ENCODE measurements around the gene CAAP1. TPM values are rescaled to one million over a fixed set of nuclear protein-coding genes. Genes with fewer than 3 reads are reported as not detected.

The CAAP1 gene
- total and polyA plus RNA-seq, 10 of the 15 experiments (the other 5 are each of a cell fraction or from before 2014, with no cell fraction given), result 11.0 to 27.5 (median 20.5) TPM

- POLR2A ChIA-PET, result no interaction called here
- RAD21 ChIA-PET (ENCODE audit: unreplicated experiment), result no interaction called here
- no peak for FAIRE-seq
- H3K9me3 ChIP-seq (replicated peaks; ENCODE audit: control insufficient read depth, insufficient read depth, low read length), result peaks cover 2% of the 10 kb centered on the region; the same call in 2 of the 3 replicates
- H3K4me1 ChIP-seq (ENCODE audit: control insufficient read depth, insufficient read depth, low read length), result no peaks in the 10 kb centered on the region
- no peak for DNase-seq (ENCODE audit: low read depth, low spot score)
- H4K20me1 ChIP-seq (ENCODE audit: control insufficient read depth, insufficient read depth), result no peaks in the 10 kb centered on the region
- peaks cover 0 to 8% of the 10 kb centered on the region in 2 experiments; a peak in 3 of 4 replicates for H3K36me3 ChIP-seq (ENCODE audit: control insufficient read depth in 2 of 2, insufficient read depth in 2 of 2, low read length in 1 of 2)
- in situ Hi-C loops (cut with MboI) (no loop called here), intact Hi-C loops (cut with micrococcal nuclease; ENCODE audit: unreplicated experiment) (no loop called here)
- no peak overlapping the region for H2AFZ ChIP-seq (ENCODE audit: control insufficient read depth, low read depth, low read length)
- H3K4me3 ChIP-seq, result no peak overlapping the region
- peaks cover 50% of the 10 kb centered on the region for H3K79me2 ChIP-seq (ENCODE audit: control insufficient read depth, insufficient read depth, low read length)
- SMC1A ChIA-PET (ENCODE audit: uncharacterized antibody, unreplicated experiment), result interaction anchor here (0.9 to 1.2 kb wide), 3 partner anchors 10 to 19 kb away, joined by 3 read pairs; no protein-coding TSS in a partner anchor
- BruUV-seq (replicated peaks), result no TSS peak
- H3K27me3 ChIP-seq (replicated peaks in 1 of 2; ENCODE audit: control insufficient read depth in 2 of 2, insufficient read depth in 2 of 2, low read length in 1 of 2), result no peaks in the 10 kb centered on the region
- H3K9ac ChIP-seq (ENCODE audit: control insufficient read depth, insufficient read depth, low read length), result no peak overlapping the region
- H3K27ac ChIP-seq (ENCODE audit: control insufficient read depth, insufficient read depth), result no peak overlapping the region
- CTCF ChIA-PET, result interaction anchor here (0.6 kb wide), 1 partner anchor 64 kb away, joined by 4 read pairs; no protein-coding TSS in a partner anchor
- no peak overlapping the region for H3K4me2 ChIP-seq (ENCODE audit: control insufficient read depth, insufficient read depth)
- ATAC-seq, result no peak
- TF ChIP-seq E2F4 (IDR thresholded peaks at IDR 0.05; ENCODE audit: low read depth, low read length) (no peak), FOXK2 (IDR thresholded peaks at IDR 0.05) (no peak), NR2C2 (IDR thresholded peaks at IDR 0.05; ENCODE audit: borderline replicate concordance, control insufficient read depth, insufficient read length, low read depth) (no peak), CEBPZ (IDR thresholded peaks at IDR 0.05; ENCODE audit: low read depth, low read length) (no peak), CUX1 (IDR thresholded peaks at IDR 0.05; ENCODE audit: insufficient replicate concordance, low read depth, low read length) (no peak), ZZZ3 (IDR thresholded peaks at IDR 0.05; ENCODE audit: control insufficient read depth, insufficient read length, low read depth) (no peak), MTA2 (IDR thresholded peaks at IDR 0.05; ENCODE audit: low read depth) (no peak), STAT3 (IDR thresholded peaks at IDR 0.05; ENCODE audit: low read depth, low read length) (no peak), NR2C1 (IDR thresholded peaks at IDR 0.05) (no peak), EGR1 (IDR thresholded peaks at IDR 0.05; ENCODE audit: borderline replicate concordance in 1 of 2, low read depth in 2 of 2, low read length in 2 of 2) (no peak), BRCA1 (IDR thresholded peaks at IDR 0.05; ENCODE audit: low read depth, low read length) (no peak), RCOR1 (conservative IDR thresholded peaks at IDR 0.05; ENCODE audit: low read depth, low read length) (no peak), PBX3 (IDR thresholded peaks at IDR 0.05; ENCODE audit: insufficient replicate concordance, low read depth, low read length) (no peak), HCFC1 (IDR thresholded peaks at IDR 0.05; ENCODE audit: low read length) (no peak), SREBF2 (IDR thresholded peaks at IDR 0.05; ENCODE audit: low read length) (no peak)
Measured at GRCh38 chr9:26935847-26936246, 43.2 kb upstream of the CAAP1 start.
